ENCODE measurements around the gene IL36B. TPM values are rescaled to one million over a fixed set of nuclear protein-coding genes. Genes with fewer than 3 reads are reported as not detected.

IL36B gene
- total RNA-seq, 4 donors from 2014 or later = not detected

- no peaks in the 10 kb centered on the region for H3K4me1 ChIP-seq
- H3K27ac ChIP-seq = no peak overlapping the region
- H3K27me3 ChIP-seq = no peaks in the 10 kb centered on the region
- no peak for TF ChIP-seq POLR2A (IDR thresholded peaks at IDR 0.05)
- TF ChIP-seq CTCF (IDR thresholded peaks at IDR 0.05) = no peak
- H3K36me3 ChIP-seq = no peaks in the 10 kb centered on the region
- no peaks in the 10 kb centered on the region for H3K9me3 ChIP-seq
- DNase-seq = no peak
- H3K4me3 ChIP-seq = no peak overlapping the region
Observed at GRCh38 chr2:113060796-113061195, 8.1 kb upstream of the IL36B start.

- Histone ChIP-seq H3K4me3 (no peak overlapping the region), H3K4me1 (no peaks in the 10 kb centered on the region), H3K36me3 (no peaks in the 10 kb centered on the region), H3K27ac (no peak overlapping the region), H3K9me3 (no peaks in the 10 kb centered on the region), H3K27me3 (no peaks in the 10 kb centered on the region)
- TF ChIP-seq CTCF (IDR thresholded peaks at IDR 0.05) = no peak
- DNase-seq = no peak
Observed at GRCh38 chr2:113060396-113060795, 7.7 kb upstream of the IL36B start.

GRCh38 chr2:113058998-113059960, 6.6 kb upstream of the IL36B start, which contains the start of gene IL36RN:
Gene IL36RN, plus strand, starts transcription at chr2:113059198. Its CDS starts 241 bp downstream, at chr2:113059439.
- no peak for TF ChIP-seq POLR2A (IDR thresholded peaks at IDR 0.05)
- TF ChIP-seq CTCF (IDR thresholded peaks at IDR 0.05) = no peak
- Histone ChIP-seq H3K36me3 (no peaks in the 10 kb centered on the region), H3K27ac (no peak within 1 kb of the TSS), H3K9me3 (peaks cover 0 to 9% (median 0%) of the 10 kb centered on the region in 4 donors), H3K4me1 (no peaks in the 10 kb centered on the region), H3K27me3 (no peaks in the 10 kb centered on the region), H3K4me3 (no peak within 1 kb of the TSS)
- DNase-seq = no peak

- Histone ChIP-seq H3K9me3 (peaks cover 0 to 9% (median 0%) of the 10 kb centered on the region in 4 donors), H3K27ac (no peak overlapping the region), H3K4me3 (no peak overlapping the region), H3K36me3 (no peaks in the 10 kb centered on the region), H3K27me3 (no peaks in the 10 kb centered on the region), H3K4me1 (no peaks in the 10 kb centered on the region)
- no peak for DNase-seq
- TF ChIP-seq POLR2A (IDR thresholded peaks at IDR 0.05) = no peak
- TF ChIP-seq CTCF (IDR thresholded peaks at IDR 0.05) = no peak
Observed at GRCh38 chr2:113058411-113058994, 5.8 kb upstream of the IL36B start.

- H3K4me1 ChIP-seq = no peaks in the 10 kb centered on the region
- TF ChIP-seq POLR2A (IDR thresholded peaks at IDR 0.05) = no peak
- no peak for TF ChIP-seq CTCF (IDR thresholded peaks at IDR 0.05)
- H3K36me3 ChIP-seq = no peaks in the 10 kb centered on the region
- no peak for DNase-seq
- H3K27ac ChIP-seq = no peak overlapping the region
- peaks cover 0 to 9% (median 0%) of the 10 kb centered on the region in 4 donors for H3K9me3 ChIP-seq
- H3K4me3 ChIP-seq = no peak overlapping the region
- H3K27me3 ChIP-seq = no peaks in the 10 kb centered on the region
Observed at GRCh38 chr2:113057117-113057516, 4.5 kb upstream of the IL36B start.

Measured in Peyer's patch (tissue), 4 donors.